MG63 (cell line): ENCODE measurements around the gene ACVRL1. TPM values are rescaled to one million over a fixed set of nuclear protein-coding genes. Genes with fewer than 3 reads are reported as not detected.
A peak's percentile ranks its signal among the peaks of the same experiment; 100 is the strongest.

ENCODE experiments used
- DNase-seq: peaks from one replicate; pipeline ENCODE4 v3.0.0-alpha.2; 2020
- H3K27me3 ChIP-seq: fragments of 250-450 bp; sonication (Bioruptor Pico); 2 replicates; pipeline ENCODE4 v1.5.1; 2020; ENCODE audit warnings: mild to moderate bottlenecking, moderate library complexity
- H3K36me3 ChIP-seq: fragments of 250-450 bp; sonication (Bioruptor Pico); 2 replicates; pipeline ENCODE4 v1.5.1; 2020; ENCODE audit warnings: mild to moderate bottlenecking, moderate library complexity
- H3K4me3 ChIP-seq: fragments of 250-450 bp; sonication (Bioruptor Pico); 2 replicates; pipeline ENCODE4 v1.5.1; 2020; ENCODE audit warnings: mild to moderate bottlenecking, moderate library complexity
- H3K9me3 ChIP-seq: fragments of 250-450 bp; sonication (Bioruptor Pico); 2 replicates; pipeline ENCODE4 v1.5.1; 2020; ENCODE audit warnings: mild to moderate bottlenecking, moderate library complexity
- total RNA-seq: library from RNA; depleted of rRNA; stranded (reverse); fragments of >200 nt; shearing (Covaris generic); gene quantifications from 2 replicates; pipeline ENCODE4 v1.2.3, GENCODE V29; 2014; ENCODE audit warnings: low replicate concordance; rRNA removed

ACVRL1 gene
- total RNA-seq, 1 experiment from 2014 or later = 1.4 TPM

GRCh38 chr12:51959921-51960320 is 52.6 kb downstream of the ACVRL1 start:
- no peaks in the 10 kb centered on the region; the same call in 1 of the 2 replicates for H3K9me3 ChIP-seq
- H3K4me3 ChIP-seq = no peak overlapping the region

GRCh38 chr12:51960488-51960887 is 53.2 kb downstream of the ACVRL1 start:
- no peak for DNase-seq
- H3K36me3 ChIP-seq = peaks cover 3% of the 10 kb centered on the region; the same call in 1 of the 2 replicates
- H3K27me3 ChIP-seq = no peaks in the 10 kb centered on the region
- no peak overlapping the region for H3K4me3 ChIP-seq
- H3K9me3 ChIP-seq = no peaks in the 10 kb centered on the region; the same call in 1 of the 2 replicates

More at GRCh38 chr12:51959921-51960320, 52.6 kb downstream of the ACVRL1 start:
- peaks cover 3% of the 10 kb centered on the region; the same call in 1 of the 2 replicates for H3K36me3 ChIP-seq
- H3K27me3 ChIP-seq = no peaks in the 10 kb centered on the region
- DNase-seq = no peak

- Histone ChIP-seq H3K4me3 (no peak overlapping the region), H3K36me3 (peaks cover 3% of the 10 kb centered on the region; the same call in 1 of the 2 replicates), H3K27me3 (no peaks in the 10 kb centered on the region), H3K9me3 (no peaks in the 10 kb centered on the region; the same call in 1 of the 2 replicates)
- no peak for DNase-seq
Observed at GRCh38 chr12:51960890-51961289, 53.6 kb downstream of the ACVRL1 start.

GRCh38 chr12:51961834-51962233 is 54.5 kb downstream of the ACVRL1 start:
- no peaks in the 10 kb centered on the region; the same call in 1 of the 2 replicates for H3K9me3 ChIP-seq

GRCh38 chr12:51962737-51963136 is 55.4 kb downstream of the ACVRL1 start:
- Histone ChIP-seq H3K9me3 (no peaks in the 10 kb centered on the region; the same call in 1 of the 2 replicates), H3K4me3 (no peak overlapping the region), H3K36me3 (peaks cover 3% of the 10 kb centered on the region; the same call in 1 of the 2 replicates), H3K27me3 (no peaks in the 10 kb centered on the region)
- no peak for DNase-seq

More at GRCh38 chr12:51961834-51962233, 54.5 kb downstream of the ACVRL1 start:
- no peaks in the 10 kb centered on the region for H3K27me3 ChIP-seq
- no peak for DNase-seq
- H3K4me3 ChIP-seq = no peak overlapping the region
- H3K36me3 ChIP-seq = peaks cover 3% of the 10 kb centered on the region; the same call in 1 of the 2 replicates

- no peak overlapping the region for H3K4me3 ChIP-seq
- H3K27me3 ChIP-seq = no peaks in the 10 kb centered on the region
- no peak for DNase-seq
- H3K36me3 ChIP-seq = peaks cover 3% of the 10 kb centered on the region; the same call in 1 of the 2 replicates
- no peaks in the 10 kb centered on the region; the same call in 1 of the 2 replicates for H3K9me3 ChIP-seq
Observed at GRCh38 chr12:51963477-51963876, 56.2 kb downstream of the ACVRL1 start.

- Histone ChIP-seq H3K4me3 (no peak overlapping the region), H3K9me3 (no peaks in the 10 kb centered on the region), H3K27me3 (no peaks in the 10 kb centered on the region), H3K36me3 (no peaks in the 10 kb centered on the region; the same call in 1 of the 2 replicates)
- no peak for DNase-seq
Observed at GRCh38 chr12:51969643-51970042, 62.3 kb downstream of the ACVRL1 start.

GRCh38 chr12:51970904-51971646 is 63.8 kb downstream of the ACVRL1 start:
- DNase-seq = peak; percentile 14
- no peaks in the 10 kb centered on the region for H3K27me3 ChIP-seq
- no peak overlapping the region for H3K4me3 ChIP-seq
- H3K36me3 ChIP-seq = no peaks in the 10 kb centered on the region; the same call in 1 of the 2 replicates
- H3K9me3 ChIP-seq = no peaks in the 10 kb centered on the region

GRCh38 chr12:51971679-51972421 is 64.5 kb downstream of the ACVRL1 start:
- Histone ChIP-seq H3K27me3 (no peaks in the 10 kb centered on the region), H3K36me3 (no peaks in the 10 kb centered on the region; the same call in 1 of the 2 replicates), H3K4me3 (no peak overlapping the region), H3K9me3 (no peaks in the 10 kb centered on the region)
- no peak for DNase-seq

GRCh38 chr12:51972422-51972812 is 65.1 kb downstream of the ACVRL1 start:
- Histone ChIP-seq H3K9me3 (no peaks in the 10 kb centered on the region), H3K4me3 (no peak overlapping the region), H3K27me3 (no peaks in the 10 kb centered on the region), H3K36me3 (no peaks in the 10 kb centered on the region; the same call in 1 of the 2 replicates)
- no peak for DNase-seq

- Histone ChIP-seq H3K4me3 (no peak overlapping the region), H3K9me3 (no peaks in the 10 kb centered on the region), H3K27me3 (no peaks in the 10 kb centered on the region), H3K36me3 (no peaks in the 10 kb centered on the region; the same call in 1 of the 2 replicates)
- DNase-seq = no peak
Observed at GRCh38 chr12:51972849-51973273, 65.6 kb downstream of the ACVRL1 start.

Other genes with a start within 250 kb of the ACVRL1 start
- gene FIGNL2, start 58.8 kb upstream of the ACVRL1 start, total RNA-seq = 0.10 and 0.67 TPM in 2 replicates
- not detected in 2 replicates for gene ANKRD33, start 19.4 kb upstream of the ACVRL1 start, total RNA-seq
- 0.57 and 1.9 TPM in 2 replicates for gene ACVR1B, start 44.2 kb downstream of the ACVRL1 start, total RNA-seq
- gene TAMALIN, start 99.4 kb downstream of the ACVRL1 start, total RNA-seq = 1.4 and 2.0 TPM in 2 replicates
- 4.4 TPM in 1 of 2 replicates, not detected in the other for gene NR4A1, start 143.9 kb downstream of the ACVRL1 start, total RNA-seq
- gene ATG101, start 162.5 kb downstream of the ACVRL1 start, total RNA-seq = 45.4 and 110 TPM in 2 replicates
- not detected in 2 replicates for gene SMIM41, start 172.2 kb downstream of the ACVRL1 start, total RNA-seq